ENCODE data around the gene STK10.

STK10 gene

DNA sequence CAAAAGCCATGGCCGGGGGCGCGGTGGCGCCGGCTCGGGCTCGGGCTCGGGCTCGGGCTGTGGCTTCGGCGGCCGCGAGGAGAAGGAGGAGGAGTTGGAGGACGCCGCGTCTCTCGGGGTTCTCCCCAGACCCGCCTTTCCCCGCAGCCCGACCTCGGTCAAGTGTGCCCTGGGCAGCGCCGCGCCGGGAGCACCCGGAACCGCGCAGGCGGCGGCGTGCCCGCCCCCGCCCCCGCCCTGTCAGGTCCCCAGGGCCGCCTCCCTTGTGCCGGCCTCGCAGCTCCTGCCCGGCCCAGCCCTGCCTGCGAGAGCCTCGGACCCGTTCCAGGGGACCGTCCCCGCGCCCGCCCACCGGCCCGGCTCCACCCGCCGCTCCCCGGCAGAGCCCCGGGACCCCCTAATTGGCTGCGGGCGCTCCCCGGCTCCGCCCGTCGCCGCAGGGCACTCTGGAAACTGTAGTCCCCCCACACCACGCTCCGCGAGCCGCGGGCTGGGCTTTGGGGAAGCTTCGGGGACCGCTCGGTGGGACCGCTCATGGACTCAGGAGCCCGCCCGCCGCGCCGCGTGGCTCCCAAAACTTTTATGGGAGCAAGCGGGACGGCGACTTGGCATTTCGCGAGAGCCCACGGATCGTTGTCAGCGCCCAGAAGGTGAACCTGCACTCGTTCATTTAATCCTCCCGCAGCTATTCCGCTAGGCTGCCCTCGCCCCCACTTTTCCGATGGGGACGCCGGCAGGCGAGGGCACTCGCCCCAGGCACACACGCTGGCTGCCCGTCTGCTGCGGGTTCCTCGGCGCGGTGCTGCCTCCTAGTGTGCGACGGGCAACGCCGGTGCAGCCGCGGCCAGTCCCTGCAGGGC lies at the start of gene STK10:
STK10 (minus strand) TSS at position 192 of the 860 bp plus-strand sequence; CDS start at position 10, 182 bp downstream.
- TF ChIP-seq GATA3 (IDR thresholded peaks at IDR 0.05; ENCODE audit: low read depth, low read length) (no peak), GATA2 (IDR thresholded peaks at IDR 0.05; ENCODE audit: low read depth, low read length) (0 out of 2 replicates have a peak, but pooled peaks have one; percentile 8)

DNA sequence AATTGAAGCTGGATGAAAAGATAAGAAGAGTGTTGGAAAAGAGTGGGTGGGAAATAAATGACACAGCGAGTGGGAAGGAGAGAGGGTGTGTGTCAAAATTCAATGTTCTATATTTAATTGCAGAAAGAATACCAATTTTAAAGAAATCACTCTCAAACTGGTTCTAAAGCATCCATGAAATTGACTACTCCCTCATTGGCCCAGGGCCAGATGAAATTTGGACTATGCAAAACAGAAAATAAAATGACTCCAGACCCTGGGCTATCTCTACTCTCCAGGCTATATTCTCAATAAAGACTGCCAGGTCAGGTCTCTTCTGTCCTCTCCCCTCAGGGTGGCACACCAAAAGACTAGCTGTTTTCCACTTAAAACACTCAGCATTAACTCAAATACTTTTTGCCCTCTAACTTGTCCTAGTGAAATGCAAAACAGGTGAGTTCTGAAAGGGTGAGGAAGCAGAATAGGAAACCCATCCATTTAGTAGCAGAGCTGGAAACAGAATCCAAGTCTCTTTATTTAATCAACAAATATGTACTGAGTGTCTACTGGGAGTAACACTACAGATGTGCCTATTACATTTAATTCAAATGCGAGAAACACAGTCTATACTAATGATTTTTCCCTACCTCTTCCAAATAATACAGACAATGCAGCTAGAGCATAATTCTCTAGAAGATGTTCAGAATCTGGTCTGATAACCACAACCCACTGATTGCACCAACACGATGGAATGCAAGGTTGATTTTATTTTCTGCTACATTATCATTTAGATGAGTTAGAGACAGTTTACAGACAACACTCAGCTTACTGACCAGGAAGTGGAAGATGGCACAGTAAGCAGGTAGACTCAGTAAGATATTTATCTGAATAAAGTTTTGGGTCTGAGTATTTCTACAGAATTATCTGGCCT lies 48.1 kb upstream of the STK10 start:
- no peak for TF ChIP-seq GATA2 (IDR thresholded peaks at IDR 0.05; ENCODE audit: low read depth, low read length)
- peak; percentile 22; the same call in 1 of the 2 replicates for TF ChIP-seq GATA3 (IDR thresholded peaks at IDR 0.05; ENCODE audit: low read depth, low read length)

- TF ChIP-seq GATA2 (IDR thresholded peaks at IDR 0.05; ENCODE audit: low read depth, low read length) (peak; percentile 69; the same call in 1 of the 2 replicates), GATA3 (IDR thresholded peaks at IDR 0.05; ENCODE audit: low read depth, low read length) (peak; percentile 72; the same call in 1 of the 2 replicates)
Observed at GRCh38 chr5:172235132-172235780, 47.2 kb upstream of the STK10 start.

- TF ChIP-seq GATA3 (IDR thresholded peaks at IDR 0.05; ENCODE audit: low read depth, low read length) (no peak), GATA2 (IDR thresholded peaks at IDR 0.05; ENCODE audit: low read depth, low read length) (no peak)
Observed at GRCh38 chr5:172234031-172234430, 46.0 kb upstream of the STK10 start.

DNA sequence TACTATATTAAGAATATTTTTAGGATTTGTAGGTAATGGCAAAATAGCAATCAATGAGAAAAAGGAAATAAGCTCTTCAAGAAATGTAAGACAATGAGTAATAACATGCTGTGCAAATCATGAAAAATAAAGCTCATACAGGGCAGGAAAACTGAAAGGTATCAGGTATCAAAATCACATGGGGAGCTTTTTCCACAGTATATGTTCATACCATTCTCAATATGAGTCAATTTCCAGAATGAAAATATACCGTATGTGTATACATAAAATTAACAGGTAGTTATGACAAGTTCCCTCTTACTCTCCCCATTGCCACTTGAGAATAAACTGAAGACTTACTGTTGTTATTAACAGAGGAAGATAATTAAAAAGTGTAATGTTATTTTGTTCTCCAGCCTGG lies 41.9 kb upstream of the STK10 start:
- TF ChIP-seq GATA2 (IDR thresholded peaks at IDR 0.05; ENCODE audit: low read depth, low read length) (no peak), GATA3 (IDR thresholded peaks at IDR 0.05; ENCODE audit: low read depth, low read length) (no peak)

- TF ChIP-seq GATA2 (IDR thresholded peaks at IDR 0.05; ENCODE audit: low read depth, low read length) (no peak), GATA3 (IDR thresholded peaks at IDR 0.05; ENCODE audit: low read depth, low read length) (no peak)
Observed at GRCh38 chr5:172224996-172225395, 37.0 kb upstream of the STK10 start.

DNA sequence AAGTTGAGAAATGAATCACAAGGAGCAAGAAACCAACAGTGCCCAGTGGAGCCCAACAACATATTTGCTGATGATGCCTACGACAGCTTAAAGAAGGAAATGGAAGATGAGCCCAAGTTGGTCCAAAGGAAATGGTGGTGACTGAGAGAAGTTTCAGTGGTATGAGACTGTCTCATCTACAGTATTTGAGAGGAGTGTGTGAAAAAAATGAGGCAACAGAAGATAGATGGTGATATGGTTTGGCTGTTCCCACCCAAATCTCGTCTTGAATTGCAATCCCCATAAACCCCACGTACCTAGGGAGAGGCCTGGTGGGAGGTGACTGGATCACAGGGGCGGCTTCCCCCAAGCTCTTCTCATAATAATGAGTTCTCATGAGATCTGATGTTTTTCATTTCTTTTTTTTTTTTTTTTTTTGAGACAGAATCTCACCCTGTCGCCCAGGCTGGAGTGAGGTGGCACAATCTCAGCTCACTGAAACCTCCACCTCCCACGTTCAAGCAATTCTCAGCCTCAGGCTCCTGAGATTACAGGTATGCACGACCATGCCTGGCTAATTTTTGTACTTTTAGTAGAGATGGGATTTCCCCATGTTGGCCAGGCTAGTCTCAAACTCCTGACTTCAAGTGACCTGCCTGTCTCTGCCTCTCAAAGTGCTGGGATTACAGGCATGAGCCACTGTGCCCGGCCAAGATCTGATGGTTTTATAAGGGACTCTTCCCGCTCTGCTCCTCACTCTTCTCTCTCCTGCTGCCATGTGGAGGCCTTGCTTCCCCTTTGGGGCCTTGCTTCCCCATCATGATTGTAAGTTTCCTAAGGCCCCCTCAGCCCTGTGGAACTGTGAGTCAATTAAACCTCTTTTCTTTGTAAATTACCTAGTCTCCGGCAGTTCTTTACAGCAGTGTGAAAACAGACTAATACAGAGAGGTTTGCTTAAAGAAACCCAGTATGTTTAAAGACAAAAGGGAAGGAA lies 36.2 kb upstream of the STK10 start:
- no peak for TF ChIP-seq GATA2 (IDR thresholded peaks at IDR 0.05; ENCODE audit: low read depth, low read length)
- no peak for TF ChIP-seq GATA3 (IDR thresholded peaks at IDR 0.05; ENCODE audit: low read depth, low read length)

DNA sequence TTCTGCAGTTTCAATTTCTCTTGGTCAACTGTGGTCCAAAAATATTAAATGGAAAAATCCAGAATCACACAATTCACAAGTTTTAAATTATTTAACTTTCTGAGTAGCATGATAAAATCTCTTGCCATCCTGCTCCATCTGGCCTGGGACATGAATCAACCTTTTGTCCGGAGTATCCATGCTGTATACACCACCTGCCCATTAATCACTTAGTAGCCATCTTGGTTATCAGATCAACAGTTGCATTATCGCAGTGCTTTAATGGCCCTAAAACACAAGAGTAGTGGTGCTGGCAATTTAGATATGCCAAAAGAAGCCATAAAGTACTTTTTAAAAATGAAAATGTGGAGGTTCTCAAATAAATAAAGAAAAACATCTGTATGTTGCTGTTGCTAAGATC lies 31.3 kb upstream of the STK10 start:
- TF ChIP-seq GATA2 (IDR thresholded peaks at IDR 0.05; ENCODE audit: low read depth, low read length) (peak; percentile 96), GATA3 (IDR thresholded peaks at IDR 0.05; ENCODE audit: low read depth, low read length) (peak; percentile 99)

GRCh38 chr5:172216345-172216744 lies 28.3 kb upstream of the STK10 start:
- TF ChIP-seq GATA2 (IDR thresholded peaks at IDR 0.05; ENCODE audit: low read depth, low read length) (no peak), GATA3 (IDR thresholded peaks at IDR 0.05; ENCODE audit: low read depth, low read length) (no peak)

DNA sequence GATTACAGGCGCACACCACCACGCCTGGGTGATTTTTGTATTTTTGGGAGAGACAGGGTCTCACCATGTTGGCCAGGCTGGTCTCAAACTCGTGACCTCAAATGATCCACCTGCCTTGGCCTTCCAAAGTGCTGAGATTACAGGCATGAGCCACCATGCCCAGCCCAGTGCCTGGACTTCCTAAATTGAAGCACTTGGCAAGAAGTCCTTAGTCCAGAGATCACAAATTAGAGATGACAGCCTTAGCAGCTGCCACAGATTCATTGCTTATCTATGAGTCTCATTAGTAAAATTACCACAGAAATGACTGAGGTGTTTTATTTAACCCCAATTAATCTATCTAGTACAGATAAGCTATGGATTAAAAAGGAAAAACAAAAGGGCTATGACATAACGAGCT lies 25.1 kb upstream of the STK10 start:
- TF ChIP-seq GATA3 (IDR thresholded peaks at IDR 0.05; ENCODE audit: low read depth, low read length) = no peak
- TF ChIP-seq GATA2 (IDR thresholded peaks at IDR 0.05; ENCODE audit: low read depth, low read length) = no peak

DNA sequence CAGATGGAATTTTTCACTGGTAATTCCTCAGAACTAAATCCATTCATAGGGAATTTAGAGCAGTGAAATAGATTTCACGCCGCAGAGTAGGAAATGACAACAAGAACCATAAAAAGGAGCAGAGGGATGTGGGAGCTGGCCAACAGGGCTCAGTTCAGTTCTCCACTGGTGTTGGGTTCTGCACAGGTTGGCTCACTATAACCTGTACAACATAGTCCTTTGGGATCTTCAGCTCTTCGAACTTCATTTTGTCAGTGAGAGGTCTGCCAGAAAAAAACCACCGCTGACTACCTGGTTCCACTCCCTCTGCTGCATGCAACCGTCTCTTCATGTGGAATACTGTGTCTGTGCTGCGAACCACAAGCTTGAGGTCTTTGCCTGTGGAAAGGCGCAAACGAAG lies 23.7 kb upstream of the STK10 start:
- TF ChIP-seq GATA3 (IDR thresholded peaks at IDR 0.05; ENCODE audit: low read depth, low read length) = no peak
- TF ChIP-seq GATA2 (IDR thresholded peaks at IDR 0.05; ENCODE audit: low read depth, low read length) = no peak

DNA sequence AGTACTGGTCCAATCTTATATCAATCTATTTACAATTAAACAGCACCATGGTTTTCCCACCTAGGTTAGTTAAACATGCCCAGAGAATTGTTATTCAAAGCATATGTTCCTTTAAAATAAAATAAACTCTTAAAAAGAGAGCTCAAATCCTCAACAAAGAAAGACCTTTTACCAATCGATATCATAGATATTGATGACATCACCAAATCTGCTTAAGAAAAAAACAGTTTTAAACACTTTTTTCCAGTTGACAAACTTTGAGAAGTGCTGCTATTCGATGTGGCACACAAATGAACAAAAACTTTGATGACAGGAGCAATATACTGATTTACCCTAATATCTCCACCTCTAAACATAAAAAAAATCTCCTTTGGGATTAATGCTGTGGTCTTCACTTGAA lies 21.7 kb upstream of the STK10 start:
- TF ChIP-seq GATA3 (IDR thresholded peaks at IDR 0.05; ENCODE audit: low read depth, low read length) (no peak), GATA2 (IDR thresholded peaks at IDR 0.05; ENCODE audit: low read depth, low read length) (no peak)

GRCh38 chr5:172207511-172207910 lies 19.5 kb upstream of the STK10 start:
- no peak for TF ChIP-seq GATA3 (IDR thresholded peaks at IDR 0.05; ENCODE audit: low read depth, low read length)
- TF ChIP-seq GATA2 (IDR thresholded peaks at IDR 0.05; ENCODE audit: low read depth, low read length) = no peak

Measured in SH-SY5Y (cell line).